DMS53 (cell line): ENCODE measurements around the gene VPS13C.
A peak's percentile ranks its signal among the peaks of the same experiment; 100 is the strongest.

Source experiments
- DNase-seq: peaks from one replicate; lab custom pipeline; 2025; lab: John Stamatoyannopoulos, UW

The VPS13C gene

GRCh38 chr15:61857169-61857829, 202.9 kb downstream of the VPS13C start:
- DNase-seq = no peak

- no peak for DNase-seq
Measured at GRCh38 chr15:61856295-61856694, 204.0 kb downstream of the VPS13C start.

- DNase-seq = no peak
Measured at GRCh38 chr15:61853195-61853594, 207.1 kb downstream of the VPS13C start.

- DNase-seq = no peak
Measured at GRCh38 chr15:61851955-61852354, 208.3 kb downstream of the VPS13C start.

- DNase-seq = no peak
Measured at GRCh38 chr15:61849447-61849846, 210.8 kb downstream of the VPS13C start.

- no peak for DNase-seq
Measured at GRCh38 chr15:61841466-61841865, 218.8 kb downstream of the VPS13C start.

- DNase-seq = no peak
Measured at GRCh38 chr15:61840090-61840489, 220.2 kb downstream of the VPS13C start.

GRCh38 chr15:61839546-61839945, 220.7 kb downstream of the VPS13C start:
- no peak for DNase-seq

GRCh38 chr15:61835496-61836106, 224.6 kb downstream of the VPS13C start:
- DNase-seq = peak; percentile 71

GRCh38 chr15:61835029-61835428, 225.2 kb downstream of the VPS13C start:
- peak; percentile 55 for DNase-seq

GRCh38 chr15:61834076-61834697, 226.1 kb downstream of the VPS13C start:
- peak; percentile 90 for DNase-seq

GRCh38 chr15:61832223-61832622, 228.0 kb downstream of the VPS13C start:
- no peak for DNase-seq

- DNase-seq = no peak
Measured at GRCh38 chr15:61831505-61831921, 228.7 kb downstream of the VPS13C start.

GRCh38 chr15:61830536-61831330, 229.5 kb downstream of the VPS13C start:
- DNase-seq = no peak

GRCh38 chr15:61829514-61829889, 230.7 kb downstream of the VPS13C start:
- DNase-seq = no peak

GRCh38 chr15:61828860-61829513, 231.3 kb downstream of the VPS13C start:
- no peak for DNase-seq

- DNase-seq = peak; percentile 13
Measured at GRCh38 chr15:61828008-61828407, 232.2 kb downstream of the VPS13C start.

GRCh38 chr15:61827131-61827530, 233.1 kb downstream of the VPS13C start:
- DNase-seq = no peak

- no peak for DNase-seq
Measured at GRCh38 chr15:61824291-61824690, 236.0 kb downstream of the VPS13C start.

GRCh38 chr15:61822511-61822910, 237.7 kb downstream of the VPS13C start:
- no peak for DNase-seq

GRCh38 chr15:61820951-61821350, 239.3 kb downstream of the VPS13C start:
- no peak for DNase-seq

- no peak for DNase-seq
Measured at GRCh38 chr15:61820212-61820611, 240.0 kb downstream of the VPS13C start.
